ENCODE results near the gene EEFSEC.

Gene EEFSEC

GRCh38 chr3:128245460-128245859, 92.2 kb downstream of the EEFSEC start:
- no peak for DNase-seq

DNA sequence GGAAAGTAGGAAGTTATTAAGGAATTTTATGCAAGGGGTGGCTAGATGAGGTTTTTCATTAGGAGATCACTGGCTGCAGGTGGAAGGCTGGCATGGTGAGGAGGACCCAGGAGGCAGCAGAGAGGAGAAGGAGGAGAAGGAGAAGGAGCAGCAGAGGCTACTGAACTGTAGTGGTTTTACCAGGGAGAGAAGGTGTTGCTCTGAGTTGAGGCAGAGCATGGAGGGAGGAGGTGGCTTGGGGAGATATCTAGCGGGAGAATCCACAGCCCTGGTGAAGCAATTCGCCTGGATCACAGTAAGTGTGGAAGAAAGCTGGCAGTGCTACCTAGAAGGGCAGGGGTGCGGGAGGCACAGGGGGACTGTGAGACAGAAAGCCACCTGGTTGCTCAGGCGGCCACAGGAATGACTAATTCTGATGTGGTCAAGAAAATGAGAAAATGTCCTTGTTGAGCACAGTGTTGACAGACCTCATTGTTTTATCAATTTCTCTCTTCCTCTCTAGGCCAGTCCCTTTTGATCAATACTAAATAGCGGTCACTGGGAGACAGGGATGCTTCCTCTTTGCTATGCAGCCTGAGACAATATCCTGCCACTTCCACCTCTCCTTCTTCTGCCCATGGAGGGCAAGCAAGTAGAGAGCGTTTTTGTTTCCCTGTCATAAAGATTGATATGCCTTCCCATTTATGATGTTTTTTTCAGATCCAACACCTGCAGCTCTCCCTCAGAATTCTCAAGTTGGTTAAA, 94.6 kb downstream of the EEFSEC start:
- no peak for DNase-seq

GRCh38 chr3:128252083-128252482, 98.8 kb downstream of the EEFSEC start:
- no peak for DNase-seq

DNA sequence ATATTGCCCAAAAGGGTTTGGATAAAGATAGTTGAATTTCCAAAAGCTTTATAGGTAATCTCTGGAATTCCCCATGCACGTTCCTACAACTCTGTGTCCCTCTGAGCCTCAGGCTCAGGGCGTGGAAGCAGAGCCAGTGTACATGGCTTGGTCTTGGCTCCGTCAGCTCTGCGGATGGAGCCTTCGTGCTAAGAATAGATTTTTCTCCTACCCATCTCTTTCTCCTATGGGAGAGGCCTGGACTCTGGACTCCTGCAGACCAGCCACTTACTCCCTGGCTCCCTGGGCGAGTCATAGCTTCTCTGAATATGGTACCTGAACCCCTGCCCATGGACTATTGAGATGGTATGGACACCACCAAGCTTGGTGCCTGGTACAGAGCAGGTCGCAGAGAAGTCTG, 99.9 kb downstream of the EEFSEC start:
- DNase-seq, result no peak

DNA sequence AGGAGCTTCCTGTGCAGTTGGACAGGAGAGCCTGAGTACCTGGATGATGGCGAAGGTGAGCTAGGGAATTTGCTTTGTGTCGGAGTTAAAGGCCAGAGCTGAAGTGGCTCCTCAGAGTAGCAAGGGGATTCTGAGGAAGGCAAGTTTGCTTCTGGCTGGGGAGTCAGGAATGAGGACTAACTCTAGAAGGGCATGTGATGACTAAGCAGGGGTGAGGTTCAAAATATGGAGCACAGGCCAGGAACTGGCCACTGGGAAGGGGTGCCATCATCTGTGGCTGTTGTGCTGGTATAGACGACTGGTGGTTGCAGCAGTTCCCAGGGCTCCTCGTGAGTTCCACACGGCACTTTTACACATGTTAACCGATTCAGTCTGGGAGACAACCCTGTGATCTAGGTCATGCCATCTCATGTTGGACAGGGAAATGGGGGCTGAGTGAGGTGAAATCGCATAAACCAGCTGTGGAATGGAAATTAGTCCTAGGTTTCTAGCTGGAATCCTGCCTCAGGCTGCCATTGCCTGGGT, 100.8 kb downstream of the EEFSEC start:
- DNase-seq, result no peak

GRCh38 chr3:128254967-128255366, 101.7 kb downstream of the EEFSEC start:
- no peak for DNase-seq

GRCh38 chr3:128256131-128256530, 102.8 kb downstream of the EEFSEC start:
- DNase-seq, result no peak

DNA sequence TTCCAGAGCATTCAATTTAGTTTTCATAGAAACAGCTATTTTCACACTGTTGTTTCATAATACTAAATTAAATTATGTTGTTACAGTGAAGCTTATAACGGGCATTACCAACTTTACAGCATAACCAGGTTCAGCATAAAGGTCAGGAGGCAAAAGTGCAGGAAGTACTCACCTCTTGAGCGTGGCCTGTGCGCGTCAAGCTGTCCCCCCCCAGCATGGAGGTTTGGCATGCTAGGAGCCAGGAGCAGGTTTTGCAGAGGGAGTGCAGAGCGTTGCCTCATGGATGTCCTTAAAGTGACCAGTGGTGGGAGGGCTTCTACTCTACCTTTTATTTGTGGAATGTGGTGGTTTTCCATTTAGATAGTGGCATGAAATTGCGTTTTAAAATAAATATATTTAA, 104.4 kb downstream of the EEFSEC start:
- no peak for DNase-seq

DNA sequence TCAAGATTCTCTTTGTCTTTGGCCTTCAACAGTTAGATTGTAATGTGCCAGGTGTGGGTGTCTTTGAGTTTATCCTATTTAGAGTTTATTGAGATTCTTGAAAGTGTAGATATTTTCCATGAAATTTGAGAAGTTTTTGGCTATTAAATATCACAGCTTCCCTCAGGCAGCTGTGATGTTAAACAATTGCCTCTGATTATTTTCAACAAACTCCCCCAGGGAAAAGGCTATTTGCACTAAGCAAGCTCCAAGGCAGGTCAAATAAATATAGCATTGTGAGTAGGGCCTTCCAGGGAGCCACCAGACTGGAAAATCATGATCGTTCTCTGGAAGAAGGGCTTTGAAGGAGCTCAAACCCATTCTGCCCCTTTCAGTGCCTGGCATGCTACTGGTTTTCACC, 107.0 kb downstream of the EEFSEC start:
- DNase-seq, result no peak

DNA sequence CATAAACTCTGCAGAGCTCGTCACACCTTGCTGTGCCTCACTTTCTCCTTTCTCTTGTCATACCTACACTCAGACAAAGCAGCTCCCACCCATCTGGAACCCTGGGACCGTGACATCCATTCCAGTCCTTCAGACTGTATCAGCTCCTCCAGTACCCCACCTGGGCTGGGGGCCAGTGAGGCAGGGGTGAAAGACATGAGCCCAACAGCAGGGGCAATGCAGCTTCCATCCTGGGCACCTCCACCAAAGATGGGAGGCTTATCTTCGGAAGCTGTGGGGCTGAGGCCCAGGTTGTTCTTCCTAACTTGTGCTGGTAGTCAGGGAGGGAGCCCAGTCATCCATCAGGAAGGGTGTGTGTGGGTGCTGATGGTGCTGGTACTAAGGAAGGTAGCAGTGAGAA, 109.2 kb downstream of the EEFSEC start:
- DNase-seq, result no peak

- no peak for DNase-seq
These were observed 109.8 kb downstream of the EEFSEC start for GRCh38 chr3:128263118-128263517.

- DNase-seq, result no peak
These were observed 110.7 kb downstream of the EEFSEC start for GRCh38 chr3:128263946-128264345.

GRCh38 chr3:128266453-128266852, 113.2 kb downstream of the EEFSEC start:
- no peak for DNase-seq

- no peak for DNase-seq
These were observed 114.3 kb downstream of the EEFSEC start for GRCh38 chr3:128267541-128267940.

GRCh38 chr3:128269006-128269775, 115.9 kb downstream of the EEFSEC start:
- no peak for DNase-seq

DNA sequence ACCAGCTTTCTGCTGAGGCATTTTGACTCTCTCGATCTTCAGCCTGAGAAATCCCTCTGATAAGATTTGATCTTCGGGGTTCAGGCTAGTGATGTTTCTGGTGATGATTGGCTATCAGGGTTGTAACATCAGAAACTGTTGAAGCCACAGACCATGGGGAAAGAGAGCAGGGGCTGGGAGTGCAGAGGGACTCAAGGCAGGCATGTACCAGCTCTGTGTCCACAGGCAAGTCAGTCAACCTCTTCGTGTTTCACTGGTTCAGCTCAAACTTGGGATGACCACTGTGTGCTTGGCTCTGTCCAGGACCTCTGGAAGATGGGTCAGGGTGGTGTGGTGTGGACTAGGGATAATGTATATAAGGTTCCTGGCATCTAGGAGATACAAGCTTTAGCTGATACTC, 116.5 kb downstream of the EEFSEC start:
- DNase-seq, result no peak

- no peak for DNase-seq
These were observed 117.5 kb downstream of the EEFSEC start for GRCh38 chr3:128270559-128271492.

- DNase-seq, result no peak
These were observed 118.5 kb downstream of the EEFSEC start for GRCh38 chr3:128271536-128272332.

GRCh38 chr3:128273109-128273840, 120.0 kb downstream of the EEFSEC start:
- DNase-seq, result no peak

GRCh38 chr3:128273841-128274573, 120.7 kb downstream of the EEFSEC start:
- no peak for DNase-seq

DNA sequence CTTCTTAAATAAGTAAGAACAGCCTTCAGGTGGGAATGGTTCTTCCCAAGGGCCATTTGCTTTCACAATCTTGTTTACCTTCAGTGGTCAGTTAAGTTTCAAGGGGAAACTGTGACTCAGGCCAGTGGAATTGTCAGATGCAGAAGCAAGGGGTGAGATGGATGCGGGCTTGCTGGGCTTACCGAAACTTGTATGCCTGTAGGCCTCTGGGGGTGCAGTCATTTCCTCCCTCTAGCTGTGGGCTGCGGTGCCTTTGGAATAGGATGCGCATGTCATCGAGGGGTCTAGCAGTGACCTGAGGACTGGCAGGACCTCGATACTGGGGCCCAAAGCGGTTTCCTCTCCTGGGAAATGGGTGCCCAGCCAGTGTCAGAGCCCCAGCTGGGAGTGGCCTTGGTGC, 121.6 kb downstream of the EEFSEC start:
- no peak for DNase-seq
